Progenitor cell of endocrine pancreas (in vitro differentiated cells): Measurements from ENCODE around the gene TMEM145. TPM values are rescaled to one million over a fixed set of nuclear protein-coding genes. Genes with fewer than 3 reads are reported as not detected.

Source experiments
- DNase-seq: peaks from one replicate; pipeline ENCODE4 v3.0.0; 2021; ENCODE audit warnings: low spot score; ENCODE audit not compliant: unreplicated experiment
- H3K27ac Mint-ChIP-seq: 2 replicates; pipeline ENCODE4 v1.8.0; 2021; ENCODE audit warnings: mild to moderate bottlenecking, moderate library complexity, mixed read lengths
- H3K27me3 Mint-ChIP-seq: 2 replicates; pipeline ENCODE4 v1.8.0; 2021; ENCODE audit warnings: mixed read lengths
- H3K36me3 Mint-ChIP-seq: 2 replicates; pipeline ENCODE4 v1.8.0; 2022; ENCODE audit warnings: mixed read lengths; ENCODE audit not compliant: insufficient read depth
- H3K4me1 Mint-ChIP-seq: 2 replicates; pipeline ENCODE4 v1.8.0; 2021; ENCODE audit warnings: low read depth, mixed read lengths
- H3K4me3 Mint-ChIP-seq: 2 replicates; pipeline ENCODE4 v1.8.0; 2021; ENCODE audit warnings: low read depth, mild to moderate bottlenecking, moderate library complexity, mixed read lengths
- H3K9me3 Mint-ChIP-seq: 2 replicates; pipeline ENCODE4 v1.8.0; 2021; ENCODE audit warnings: low read depth, mixed read lengths
- total RNA-seq: library from RNA; stranded (reverse); gene quantifications from 2 replicates; pipeline ENCODE4 v1.2.1, GENCODE V29; 2021
- TF ChIP-seq, protein P1 (sequence below): fragments of 200-600 bp; sonication (generic); IDR thresholded peaks from one replicate; pipeline ENCODE4 v1.5.0; 2021; ENCODE audit warnings: antibody characterized with exemption, mild to moderate bottlenecking; ENCODE audit not compliant: unreplicated experiment

TMEM145 gene
- total RNA-seq, 1 donor from 2014 or later = 1.9 TPM

- TF ChIP-seq, protein P1, sequence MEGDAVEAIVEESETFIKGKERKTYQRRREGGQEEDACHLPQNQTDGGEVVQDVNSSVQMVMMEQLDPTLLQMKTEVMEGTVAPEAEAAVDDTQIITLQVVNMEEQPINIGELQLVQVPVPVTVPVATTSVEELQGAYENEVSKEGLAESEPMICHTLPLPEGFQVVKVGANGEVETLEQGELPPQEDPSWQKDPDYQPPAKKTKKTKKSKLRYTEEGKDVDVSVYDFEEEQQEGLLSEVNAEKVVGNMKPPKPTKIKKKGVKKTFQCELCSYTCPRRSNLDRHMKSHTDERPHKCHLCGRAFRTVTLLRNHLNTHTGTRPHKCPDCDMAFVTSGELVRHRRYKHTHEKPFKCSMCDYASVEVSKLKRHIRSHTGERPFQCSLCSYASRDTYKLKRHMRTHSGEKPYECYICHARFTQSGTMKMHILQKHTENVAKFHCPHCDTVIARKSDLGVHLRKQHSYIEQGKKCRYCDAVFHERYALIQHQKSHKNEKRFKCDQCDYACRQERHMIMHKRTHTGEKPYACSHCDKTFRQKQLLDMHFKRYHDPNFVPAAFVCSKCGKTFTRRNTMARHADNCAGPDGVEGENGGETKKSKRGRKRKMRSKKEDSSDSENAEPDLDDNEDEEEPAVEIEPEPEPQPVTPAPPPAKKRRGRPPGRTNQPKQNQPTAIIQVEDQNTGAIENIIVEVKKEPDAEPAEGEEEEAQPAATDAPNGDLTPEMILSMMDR = no peak
- H3K36me3 Mint-ChIP-seq = peaks cover 7% of the 10 kb centered on the region
Observed at GRCh38 chr19:42268704-42269477, 44.2 kb upstream of the TMEM145 start, which contains the start of gene CIC. Gene CIC, plus strand, starts transcription at chr19:42269252. Its CDS starts 2,532 bp downstream, at chr19:42271784.

DNA sequence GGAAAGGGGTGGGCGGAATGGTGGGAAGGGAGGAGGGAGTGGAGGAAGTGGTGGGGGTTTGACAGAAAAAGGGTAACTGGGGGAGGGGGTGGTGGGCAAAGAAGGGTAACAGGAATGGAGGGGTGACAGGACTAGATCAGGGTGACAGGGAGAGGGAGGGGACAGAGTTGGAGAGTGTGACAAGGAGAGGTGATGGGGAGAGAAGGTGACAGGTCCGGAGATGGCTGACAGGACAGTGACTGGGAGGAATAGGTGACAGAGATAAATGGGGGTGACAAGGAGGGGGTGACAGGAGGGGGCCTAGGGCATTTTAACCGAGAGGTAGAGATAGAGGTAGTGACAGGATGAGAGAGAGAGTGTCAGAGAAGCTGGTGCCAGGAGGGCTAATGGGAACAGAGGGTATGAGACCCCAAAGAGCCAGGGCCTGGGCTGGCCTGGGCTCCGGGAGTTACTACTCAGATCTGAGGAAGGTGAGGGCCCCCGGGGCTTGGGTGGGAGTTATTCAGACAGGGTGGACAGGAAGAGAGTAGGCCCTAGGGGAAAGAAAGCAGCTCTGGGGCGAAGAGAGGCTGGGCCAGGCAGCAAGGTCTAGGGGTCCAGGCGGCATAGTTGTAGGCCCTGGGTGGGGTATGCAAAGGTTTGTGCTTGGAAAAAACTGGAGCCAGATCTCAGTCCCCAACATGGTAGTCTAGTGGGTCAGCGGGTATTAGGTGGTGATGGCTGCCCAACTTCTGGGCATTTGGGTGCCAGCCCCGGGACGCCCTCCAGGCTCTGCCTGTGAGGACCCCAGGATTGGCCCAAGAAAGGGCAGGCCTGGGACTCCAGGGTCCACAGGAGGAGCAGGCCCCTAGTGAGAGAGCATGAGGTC, 43.4 kb upstream of the TMEM145 start:
- Mint-ChIP-seq H3K27me3 (no peaks in the 10 kb centered on the region), H3K4me3 (no peak overlapping the region), H3K9me3 (no peaks in the 10 kb centered on the region), H3K27ac (peak overlapping the region; percentile 91), H3K36me3 (peaks cover 7% of the 10 kb centered on the region), H3K4me1 (peaks cover 22% of the 10 kb centered on the region)
- DNase-seq = no peak
- TF ChIP-seq, protein P1 = no peak

More at GRCh38 chr19:42268704-42269477, 44.2 kb upstream of the TMEM145 start, which contains the start of gene CIC:
- no peaks in the 10 kb centered on the region for H3K9me3 Mint-ChIP-seq
- H3K27me3 Mint-ChIP-seq = no peaks in the 10 kb centered on the region
- peaks cover 22% of the 10 kb centered on the region for H3K4me1 Mint-ChIP-seq
- H3K27ac Mint-ChIP-seq = peak within 1 kb of the TSS; percentile 91
- no peak within 1 kb of the TSS for H3K4me3 Mint-ChIP-seq
- peak; percentile 98 for DNase-seq

- no peak overlapping the region for H3K4me3 Mint-ChIP-seq
- no peaks in the 10 kb centered on the region for H3K27me3 Mint-ChIP-seq
- peak overlapping the region; percentile 91 for H3K27ac Mint-ChIP-seq
- peaks cover 22% of the 10 kb centered on the region for H3K4me1 Mint-ChIP-seq
- DNase-seq = no peak
- H3K9me3 Mint-ChIP-seq = no peaks in the 10 kb centered on the region
- H3K36me3 Mint-ChIP-seq = peaks cover 10% of the 10 kb centered on the region
- TF ChIP-seq, protein P1 = no peak
Observed at GRCh38 chr19:42270346-42271044, 42.6 kb upstream of the TMEM145 start.

DNA sequence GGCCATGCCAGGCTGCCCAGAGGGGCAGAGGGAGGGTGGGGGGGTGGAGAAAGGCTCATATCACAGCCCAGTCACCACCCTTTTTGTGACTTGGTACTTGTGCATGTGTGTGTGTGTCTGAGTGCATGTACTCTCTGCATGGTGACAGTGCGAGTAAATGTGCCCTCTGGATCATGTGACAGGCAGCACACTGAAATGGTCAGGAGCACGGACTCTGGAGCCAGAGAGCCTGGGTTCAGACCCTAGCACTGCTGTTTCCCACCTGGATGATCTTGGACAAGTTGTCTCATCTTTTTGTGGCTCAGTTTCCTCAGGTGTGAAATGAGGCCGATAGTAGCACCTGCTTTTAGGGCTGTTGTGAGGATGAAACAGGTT, 42.1 kb upstream of the TMEM145 start:
- DNase-seq = no peak
- Mint-ChIP-seq H3K9me3 (no peaks in the 10 kb centered on the region), H3K4me1 (peaks cover 22% of the 10 kb centered on the region), H3K4me3 (peak overlapping the region; percentile 14), H3K27me3 (no peaks in the 10 kb centered on the region), H3K36me3 (peaks cover 10% of the 10 kb centered on the region), H3K27ac (peak overlapping the region; percentile 79)
- TF ChIP-seq, protein P1 = no peak
